SW480 (cell line): Measurements from ENCODE around the gene KRT38.
A peak's percentile ranks its signal among the peaks of the same experiment; 100 is the strongest.
"Not testable (repeated sequence)": the region's sequence is repeated elsewhere in the genome, so short reads cannot be mapped to it uniquely, and the experiment has no call there.

ENCODE experiments used
- DNase-seq: peaks from one replicate; pipeline ENCODE4 v3.0.0-alpha.2; 2016; ENCODE audit warnings: low spot score

KRT38 gene

GRCh38 chr17:41421116-41421515 lies 19.7 kb downstream of the KRT38 start:
- no peak for DNase-seq

GRCh38 chr17:41420134-41420533 lies 20.6 kb downstream of the KRT38 start:
- DNase-seq = no peak

- no peak for DNase-seq
Observed at GRCh38 chr17:41419716-41420115, 21.1 kb downstream of the KRT38 start.

- no peak for DNase-seq
Observed at GRCh38 chr17:41418116-41418860, 22.5 kb downstream of the KRT38 start.

- peak; percentile 39 for DNase-seq
Observed at GRCh38 chr17:41417576-41418015, 23.2 kb downstream of the KRT38 start.

GRCh38 chr17:41417127-41417526 lies 23.7 kb downstream of the KRT38 start:
- no peak for DNase-seq

GRCh38 chr17:41416479-41416878 lies 24.3 kb downstream of the KRT38 start:
- DNase-seq = no peak

- DNase-seq = no peak
Observed at GRCh38 chr17:41415833-41416335, 24.9 kb downstream of the KRT38 start.

- DNase-seq = no peak
Observed at GRCh38 chr17:41415411-41415810, 25.4 kb downstream of the KRT38 start.

GRCh38 chr17:41413982-41414381 lies 26.8 kb downstream of the KRT38 start:
- DNase-seq = no peak

GRCh38 chr17:41413353-41413957 lies 27.3 kb downstream of the KRT38 start:
- no peak for DNase-seq

- no peak for DNase-seq
Observed at GRCh38 chr17:41411072-41411840, 29.5 kb downstream of the KRT38 start.

- DNase-seq = no peak
Observed at GRCh38 chr17:41407226-41407625, 33.6 kb downstream of the KRT38 start.

- DNase-seq = peak; percentile 51
Observed at GRCh38 chr17:41406205-41406604, 34.6 kb downstream of the KRT38 start.

- DNase-seq = peak; percentile 100
Observed at GRCh38 chr17:41404024-41404671, 36.6 kb downstream of the KRT38 start.

GRCh38 chr17:41403404-41404023 lies 37.3 kb downstream of the KRT38 start:
- no peak for DNase-seq

- DNase-seq = peak; percentile 64
Observed at GRCh38 chr17:41402161-41402560, 38.6 kb downstream of the KRT38 start.

- DNase-seq = no peak
Observed at GRCh38 chr17:41396996-41397660, 43.7 kb downstream of the KRT38 start, which contains the start of gene KRT31. TSS of gene KRT31 (minus strand) at chr17:41397608. CDS start at chr17:41397539, 69 bp downstream.

- DNase-seq = no peak
Observed at GRCh38 chr17:41396340-41396739, 44.4 kb downstream of the KRT38 start.

- DNase-seq = no peak
Observed at GRCh38 chr17:41395611-41396010, 45.2 kb downstream of the KRT38 start.

GRCh38 chr17:41395044-41395443 lies 45.7 kb downstream of the KRT38 start:
- not testable (repeated sequence) for DNase-seq
